Memory B cell (primary cell): ENCODE data around the gene MDFIC.

Experiments used
- ATAC-seq: fragments of 150-1000 bp; cut with Tn5 transposase; 2 replicates; pipeline ENCODE4 v1.10.0; 2021; ENCODE audit warnings: low read depth, mild to moderate bottlenecking, moderate library complexity
- DNase-seq, 2 donors: peaks; one replicate each; pipeline ENCODE4 v3.0.0; 2022; ENCODE audit warnings: low spot score in 2 of 2
- H3K27ac Mint-ChIP-seq: one replicate; pipeline ENCODE4 v1.8.0; 2022; ENCODE audit warnings: mild to moderate bottlenecking, moderate library complexity, mixed read lengths
- H3K27me3 Mint-ChIP-seq: one replicate; pipeline ENCODE4 v1.8.0; 2022; ENCODE audit warnings: mixed read lengths
- H3K36me3 Mint-ChIP-seq: one replicate; pipeline ENCODE4 v1.8.0; 2022; ENCODE audit warnings: mild to moderate bottlenecking, mixed read lengths
- H3K4me1 Mint-ChIP-seq: one replicate; pipeline ENCODE4 v1.8.0; 2022; ENCODE audit warnings: mixed read lengths
- H3K4me3 Mint-ChIP-seq: one replicate; pipeline ENCODE4 v1.8.0; 2022; ENCODE audit warnings: mild to moderate bottlenecking, moderate library complexity, mixed read lengths
- H3K9me3 Mint-ChIP-seq: one replicate; pipeline ENCODE4 v1.8.0; 2022; ENCODE audit warnings: mixed read lengths

The MDFIC gene

GRCh38 chr7:114932991-114933390 lies 11.1 kb downstream of the MDFIC start:
- Mint-ChIP-seq H3K36me3 (no peaks in the 10 kb centered on the region), H3K4me3 (peak overlapping the region; percentile 81), H3K4me1 (peaks cover 43% of the 10 kb centered on the region), H3K27ac (no peak overlapping the region), H3K27me3 (no peaks in the 10 kb centered on the region), H3K9me3 (no peaks in the 10 kb centered on the region)
- ATAC-seq (no peak), DNase-seq (no peak)

- no peak overlapping the region for H3K27ac Mint-ChIP-seq
- H3K27me3 Mint-ChIP-seq: no peaks in the 10 kb centered on the region
- H3K9me3 Mint-ChIP-seq: no peaks in the 10 kb centered on the region
- H3K4me1 Mint-ChIP-seq: peaks cover 43% of the 10 kb centered on the region
- H3K4me3 Mint-ChIP-seq: peak overlapping the region; percentile 81
- ATAC-seq (no peak), DNase-seq (no peak)
- H3K36me3 Mint-ChIP-seq: no peaks in the 10 kb centered on the region
These were observed 11.8 kb downstream of the MDFIC start for GRCh38 chr7:114933658-114934057.

GRCh38 chr7:114934086-114934485 lies 12.2 kb downstream of the MDFIC start:
- DNase-seq (no peak), ATAC-seq (no peak)
- H3K27ac Mint-ChIP-seq: no peak overlapping the region
- no peaks in the 10 kb centered on the region for H3K9me3 Mint-ChIP-seq
- no peaks in the 10 kb centered on the region for H3K27me3 Mint-ChIP-seq
- peaks cover 43% of the 10 kb centered on the region for H3K4me1 Mint-ChIP-seq
- H3K4me3 Mint-ChIP-seq: peak overlapping the region; percentile 81
- H3K36me3 Mint-ChIP-seq: no peaks in the 10 kb centered on the region

- Mint-ChIP-seq H3K27me3 (no peaks in the 10 kb centered on the region), H3K4me1 (peaks cover 43% of the 10 kb centered on the region), H3K9me3 (no peaks in the 10 kb centered on the region), H3K27ac (no peak overlapping the region), H3K36me3 (no peaks in the 10 kb centered on the region), H3K4me3 (no peak overlapping the region)
- DNase-seq (no peak), ATAC-seq (no peak)
These were observed 12.8 kb downstream of the MDFIC start for GRCh38 chr7:114934713-114935112.

- Mint-ChIP-seq H3K4me1 (peaks cover 49% of the 10 kb centered on the region), H3K4me3 (no peak overlapping the region), H3K27ac (no peak overlapping the region), H3K9me3 (no peaks in the 10 kb centered on the region), H3K36me3 (peaks cover 2% of the 10 kb centered on the region), H3K27me3 (no peaks in the 10 kb centered on the region)
- DNase-seq: no peak
- no peak for ATAC-seq
These were observed 14.6 kb downstream of the MDFIC start for GRCh38 chr7:114936471-114936870.

- no peaks in the 10 kb centered on the region for H3K9me3 Mint-ChIP-seq
- ATAC-seq (no peak), DNase-seq (no peak)
- no peak overlapping the region for H3K27ac Mint-ChIP-seq
- H3K27me3 Mint-ChIP-seq: no peaks in the 10 kb centered on the region
- peaks cover 46% of the 10 kb centered on the region for H3K4me1 Mint-ChIP-seq
- H3K4me3 Mint-ChIP-seq: no peak overlapping the region
- peaks cover 6% of the 10 kb centered on the region for H3K36me3 Mint-ChIP-seq
These were observed 15.6 kb downstream of the MDFIC start for GRCh38 chr7:114937446-114937845.

GRCh38 chr7:114938785-114939184 lies 16.9 kb downstream of the MDFIC start:
- no peaks in the 10 kb centered on the region for H3K27me3 Mint-ChIP-seq
- H3K36me3 Mint-ChIP-seq: peaks cover 11% of the 10 kb centered on the region
- ATAC-seq: no peak
- no peaks in the 10 kb centered on the region for H3K9me3 Mint-ChIP-seq
- no peak overlapping the region for H3K4me3 Mint-ChIP-seq
- DNase-seq: no peak
- peaks cover 42% of the 10 kb centered on the region for H3K4me1 Mint-ChIP-seq
- H3K27ac Mint-ChIP-seq: no peak overlapping the region

GRCh38 chr7:114939484-114940097 lies 17.7 kb downstream of the MDFIC start:
- Mint-ChIP-seq H3K4me1 (peaks cover 38% of the 10 kb centered on the region), H3K27ac (no peak overlapping the region), H3K4me3 (no peak overlapping the region), H3K36me3 (peaks cover 13% of the 10 kb centered on the region), H3K27me3 (no peaks in the 10 kb centered on the region), H3K9me3 (no peaks in the 10 kb centered on the region)
- DNase-seq (no peak), ATAC-seq (peak; percentile 40)

- DNase-seq (no peak), ATAC-seq (no peak)
- Mint-ChIP-seq H3K27me3 (no peaks in the 10 kb centered on the region), H3K4me3 (no peak overlapping the region), H3K36me3 (peaks cover 14% of the 10 kb centered on the region), H3K4me1 (peaks cover 35% of the 10 kb centered on the region), H3K27ac (peak overlapping the region; percentile 82), H3K9me3 (no peaks in the 10 kb centered on the region)
These were observed 18.3 kb downstream of the MDFIC start for GRCh38 chr7:114940220-114940619.

- Mint-ChIP-seq H3K9me3 (no peaks in the 10 kb centered on the region), H3K4me1 (peaks cover 37% of the 10 kb centered on the region), H3K36me3 (peaks cover 18% of the 10 kb centered on the region), H3K27ac (peak overlapping the region; percentile 82), H3K4me3 (peak overlapping the region; percentile 35), H3K27me3 (no peaks in the 10 kb centered on the region)
- no peak for DNase-seq
- ATAC-seq: no peak
These were observed 19.8 kb downstream of the MDFIC start for GRCh38 chr7:114941692-114942091.

- H3K27me3 Mint-ChIP-seq: no peaks in the 10 kb centered on the region
- H3K27ac Mint-ChIP-seq: peak overlapping the region; percentile 82
- H3K4me3 Mint-ChIP-seq: peak overlapping the region; percentile 69
- H3K4me1 Mint-ChIP-seq: peaks cover 36% of the 10 kb centered on the region
- H3K36me3 Mint-ChIP-seq: peaks cover 25% of the 10 kb centered on the region
- H3K9me3 Mint-ChIP-seq: no peaks in the 10 kb centered on the region
- peak; percentile 89 for ATAC-seq
- no peak for DNase-seq
These were observed 20.7 kb downstream of the MDFIC start for GRCh38 chr7:114942446-114943175.

GRCh38 chr7:114943530-114943929 lies 21.6 kb downstream of the MDFIC start:
- Mint-ChIP-seq H3K27me3 (no peaks in the 10 kb centered on the region), H3K4me3 (no peak overlapping the region), H3K36me3 (peaks cover 27% of the 10 kb centered on the region), H3K9me3 (no peaks in the 10 kb centered on the region), H3K27ac (peak overlapping the region; percentile 57), H3K4me1 (peaks cover 42% of the 10 kb centered on the region)
- DNase-seq: no peak
- ATAC-seq: no peak

GRCh38 chr7:114943953-114944744 lies 22.3 kb downstream of the MDFIC start:
- no peak for DNase-seq
- no peaks in the 10 kb centered on the region for H3K9me3 Mint-ChIP-seq
- peaks cover 49% of the 10 kb centered on the region for H3K4me1 Mint-ChIP-seq
- ATAC-seq: no peak
- no peak overlapping the region for H3K27ac Mint-ChIP-seq
- peaks cover 27% of the 10 kb centered on the region for H3K36me3 Mint-ChIP-seq
- no peaks in the 10 kb centered on the region for H3K27me3 Mint-ChIP-seq
- no peak overlapping the region for H3K4me3 Mint-ChIP-seq
